GM18861 (cell line): ENCODE results near the gene HIPK2.

ENCODE experiments used
- ATAC-seq: cut with Tn5 transposase; IDR thresholded peaks from one replicate; pipeline ENCODE4 v1.9.1; 2021; ENCODE audit not compliant: unreplicated experiment

HIPK2 gene

GRCh38 chr7:139783647-139784385, 6.0 kb upstream of the HIPK2 start:
- no peak for ATAC-seq

- ATAC-seq: no peak
Measured at GRCh38 chr7:139782932-139783331, 5.1 kb upstream of the HIPK2 start.

- ATAC-seq: no peak
Measured at GRCh38 chr7:139777133-139777891, 486 bp downstream of the HIPK2 start.

- ATAC-seq: no peak
Measured at GRCh38 chr7:139776486-139777132, 1.2 kb downstream of the HIPK2 start.

GRCh38 chr7:139775829-139776266, 1.9 kb downstream of the HIPK2 start:
- no peak for ATAC-seq

- ATAC-seq: no peak
Measured at GRCh38 chr7:139774376-139774775, 3.4 kb downstream of the HIPK2 start.

GRCh38 chr7:139773371-139773770, 4.4 kb downstream of the HIPK2 start:
- no peak for ATAC-seq

- no peak for ATAC-seq
Measured at GRCh38 chr7:139772873-139773272, 4.9 kb downstream of the HIPK2 start.

GRCh38 chr7:139772115-139772514, 5.7 kb downstream of the HIPK2 start:
- ATAC-seq: no peak

GRCh38 chr7:139771001-139771956, 6.5 kb downstream of the HIPK2 start:
- ATAC-seq: no peak

- ATAC-seq: no peak
Measured at GRCh38 chr7:139769761-139770160, 8.0 kb downstream of the HIPK2 start.

GRCh38 chr7:139769066-139769465, 8.7 kb downstream of the HIPK2 start:
- no peak for ATAC-seq

- ATAC-seq: no peak
Measured at GRCh38 chr7:139768249-139768824, 9.5 kb downstream of the HIPK2 start.

- peak; percentile 85 for ATAC-seq
Measured at GRCh38 chr7:139767561-139767982, 10.2 kb downstream of the HIPK2 start.

GRCh38 chr7:139765143-139765542, 12.7 kb downstream of the HIPK2 start:
- no peak for ATAC-seq

- no peak for ATAC-seq
Measured at GRCh38 chr7:139763330-139763729, 14.5 kb downstream of the HIPK2 start.

GRCh38 chr7:139762886-139763285, 14.9 kb downstream of the HIPK2 start:
- ATAC-seq: no peak

GRCh38 chr7:139758388-139758787, 19.4 kb downstream of the HIPK2 start:
- ATAC-seq: no peak

GRCh38 chr7:139757968-139758367, 19.8 kb downstream of the HIPK2 start:
- ATAC-seq: no peak

GRCh38 chr7:139753693-139754111, 24.1 kb downstream of the HIPK2 start:
- ATAC-seq: no peak
